ENCODE results near the gene NKAIN2. TPM values are rescaled to one million over a fixed set of nuclear protein-coding genes. Genes with fewer than 3 reads are reported as not detected.

The NKAIN2 gene
- total RNA-seq, 1 donor from 2014 or later, result 4.0 TPM

DNA sequence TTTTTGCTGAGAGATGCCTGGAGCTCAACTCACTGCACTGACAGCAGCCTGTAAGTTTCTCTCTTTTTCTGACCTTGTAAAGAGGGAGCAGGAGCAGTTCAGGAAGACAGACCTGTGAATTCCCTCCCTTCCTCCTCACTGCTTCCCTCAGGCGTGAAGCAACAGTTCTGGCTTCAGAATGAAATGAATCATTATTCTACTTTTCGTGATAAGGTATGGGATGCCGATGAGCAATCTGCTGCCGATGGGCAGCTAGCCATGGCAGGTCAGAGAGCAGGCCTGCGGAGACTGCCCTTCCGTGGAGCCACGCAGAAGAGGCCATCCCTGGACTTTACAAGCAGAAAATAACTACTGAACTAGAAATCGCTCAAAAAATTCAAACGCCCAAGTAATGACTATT is 732.1 kb downstream of the NKAIN2 start:
- Mint-ChIP-seq H3K36me3 (ENCODE audit: low read depth) (no peaks in the 10 kb centered on the region), H3K27ac (ENCODE audit: unreplicated experiment) (peak overlapping the region; percentile 92), H3K4me1 (ENCODE audit: low read depth) (peaks cover 20% of the 10 kb centered on the region), H3K9me3 (ENCODE audit: low read depth) (no peaks in the 10 kb centered on the region), H3K4me3 (ENCODE audit: unreplicated experiment) (peak overlapping the region; percentile 50), H3K27me3 (ENCODE audit: low read depth) (no peaks in the 10 kb centered on the region)
- TF ChIP-seq, protein P1, sequence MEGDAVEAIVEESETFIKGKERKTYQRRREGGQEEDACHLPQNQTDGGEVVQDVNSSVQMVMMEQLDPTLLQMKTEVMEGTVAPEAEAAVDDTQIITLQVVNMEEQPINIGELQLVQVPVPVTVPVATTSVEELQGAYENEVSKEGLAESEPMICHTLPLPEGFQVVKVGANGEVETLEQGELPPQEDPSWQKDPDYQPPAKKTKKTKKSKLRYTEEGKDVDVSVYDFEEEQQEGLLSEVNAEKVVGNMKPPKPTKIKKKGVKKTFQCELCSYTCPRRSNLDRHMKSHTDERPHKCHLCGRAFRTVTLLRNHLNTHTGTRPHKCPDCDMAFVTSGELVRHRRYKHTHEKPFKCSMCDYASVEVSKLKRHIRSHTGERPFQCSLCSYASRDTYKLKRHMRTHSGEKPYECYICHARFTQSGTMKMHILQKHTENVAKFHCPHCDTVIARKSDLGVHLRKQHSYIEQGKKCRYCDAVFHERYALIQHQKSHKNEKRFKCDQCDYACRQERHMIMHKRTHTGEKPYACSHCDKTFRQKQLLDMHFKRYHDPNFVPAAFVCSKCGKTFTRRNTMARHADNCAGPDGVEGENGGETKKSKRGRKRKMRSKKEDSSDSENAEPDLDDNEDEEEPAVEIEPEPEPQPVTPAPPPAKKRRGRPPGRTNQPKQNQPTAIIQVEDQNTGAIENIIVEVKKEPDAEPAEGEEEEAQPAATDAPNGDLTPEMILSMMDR (IDR thresholded peaks at IDR 0.05), result no peak
- DNase-seq (ENCODE audit: low spot score), result no peak

DNA sequence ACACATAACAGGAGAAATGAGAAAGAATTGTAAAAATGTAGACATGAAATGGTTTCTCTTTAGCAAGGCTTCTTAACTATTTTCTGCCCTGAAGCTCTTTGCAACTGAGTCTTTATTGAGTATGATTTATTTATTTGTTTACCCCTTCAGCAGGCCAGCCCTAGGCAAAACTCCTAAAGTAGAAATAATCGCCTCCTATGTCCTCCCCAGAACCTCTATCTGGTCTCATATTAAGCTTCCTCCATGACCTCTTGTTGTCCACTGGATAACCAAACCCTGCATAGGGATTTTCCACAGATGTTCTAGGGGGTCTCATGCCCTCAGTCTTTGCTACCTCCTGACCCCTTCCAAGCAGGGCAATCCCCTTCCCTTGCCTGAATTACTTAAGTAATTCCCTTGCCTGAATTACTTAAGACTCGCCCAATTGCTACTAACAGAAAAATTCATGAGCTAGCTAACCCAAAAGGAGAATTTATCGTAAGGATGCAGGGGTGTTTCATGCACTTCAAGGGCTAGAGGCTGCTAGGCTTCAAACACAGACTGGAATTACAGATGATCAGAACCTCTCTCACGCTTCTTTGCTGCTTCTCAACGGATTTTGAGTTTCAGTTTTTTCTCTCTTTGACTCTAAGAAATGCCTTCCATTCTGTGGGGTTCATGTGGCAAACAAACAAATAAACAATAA is 732.6 kb downstream of the NKAIN2 start:
- H3K27me3 Mint-ChIP-seq (ENCODE audit: low read depth), result no peaks in the 10 kb centered on the region
- peak overlapping the region; percentile 92 for H3K27ac Mint-ChIP-seq (ENCODE audit: unreplicated experiment)
- TF ChIP-seq, protein P1 (IDR thresholded peaks at IDR 0.05), result no peak
- DNase-seq (ENCODE audit: low spot score), result no peak
- H3K9me3 Mint-ChIP-seq (ENCODE audit: low read depth), result no peaks in the 10 kb centered on the region
- H3K4me1 Mint-ChIP-seq (ENCODE audit: low read depth), result peaks cover 20% of the 10 kb centered on the region
- no peaks in the 10 kb centered on the region for H3K36me3 Mint-ChIP-seq (ENCODE audit: low read depth)
- H3K4me3 Mint-ChIP-seq (ENCODE audit: unreplicated experiment), result peak overlapping the region; percentile 50

DNA sequence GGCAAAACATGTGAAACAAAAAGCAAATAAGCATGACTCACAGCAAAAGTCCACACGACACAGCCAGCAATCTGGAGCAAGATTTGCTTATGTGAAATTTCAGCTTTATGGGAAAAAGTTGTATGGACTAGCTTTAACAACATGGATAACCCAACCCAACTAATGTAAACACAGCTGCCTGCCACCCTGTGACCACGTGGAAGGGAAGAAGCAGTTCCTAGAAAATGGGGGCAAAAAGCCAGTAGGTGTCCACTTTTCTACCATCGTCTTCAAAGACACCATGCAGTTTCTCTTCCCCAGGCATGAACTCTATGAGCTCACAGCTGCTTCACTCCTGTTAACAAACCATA is 733.2 kb downstream of the NKAIN2 start:
- Mint-ChIP-seq H3K9me3 (ENCODE audit: low read depth) (no peaks in the 10 kb centered on the region), H3K4me1 (ENCODE audit: low read depth) (peaks cover 20% of the 10 kb centered on the region), H3K27ac (ENCODE audit: unreplicated experiment) (peak overlapping the region; percentile 46), H3K27me3 (ENCODE audit: low read depth) (no peaks in the 10 kb centered on the region), H3K4me3 (ENCODE audit: unreplicated experiment) (no peak overlapping the region), H3K36me3 (ENCODE audit: low read depth) (no peaks in the 10 kb centered on the region)
- DNase-seq (ENCODE audit: low spot score), result no peak
- TF ChIP-seq, protein P1 (IDR thresholded peaks at IDR 0.05), result no peak

DNA sequence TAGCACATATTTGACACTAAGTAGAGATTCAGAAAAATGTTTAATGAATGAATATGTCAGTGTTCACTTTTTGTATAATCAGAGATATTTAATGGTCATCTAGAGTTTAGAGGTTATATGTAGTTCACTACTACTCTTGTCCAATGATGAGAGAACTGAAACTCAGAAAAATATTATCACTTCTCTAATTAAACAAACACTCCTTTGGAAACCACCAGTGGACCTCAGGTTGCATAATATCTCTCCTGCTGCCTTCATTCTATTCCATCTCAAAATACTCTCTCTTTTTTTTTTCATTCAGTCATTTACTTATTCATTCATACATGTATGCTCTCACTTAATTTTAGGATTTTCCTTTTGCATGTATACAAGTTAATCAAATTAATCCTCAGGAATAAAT is 735.4 kb downstream of the NKAIN2 start:
- TF ChIP-seq, protein P1 (IDR thresholded peaks at IDR 0.05), result no peak
- Mint-ChIP-seq H3K36me3 (ENCODE audit: low read depth) (no peaks in the 10 kb centered on the region), H3K27ac (ENCODE audit: unreplicated experiment) (no peak overlapping the region), H3K4me1 (ENCODE audit: low read depth) (peaks cover 20% of the 10 kb centered on the region), H3K9me3 (ENCODE audit: low read depth) (no peaks in the 10 kb centered on the region), H3K27me3 (ENCODE audit: low read depth) (no peaks in the 10 kb centered on the region), H3K4me3 (ENCODE audit: unreplicated experiment) (no peak overlapping the region)
- DNase-seq (ENCODE audit: low spot score), result no peak

DNA sequence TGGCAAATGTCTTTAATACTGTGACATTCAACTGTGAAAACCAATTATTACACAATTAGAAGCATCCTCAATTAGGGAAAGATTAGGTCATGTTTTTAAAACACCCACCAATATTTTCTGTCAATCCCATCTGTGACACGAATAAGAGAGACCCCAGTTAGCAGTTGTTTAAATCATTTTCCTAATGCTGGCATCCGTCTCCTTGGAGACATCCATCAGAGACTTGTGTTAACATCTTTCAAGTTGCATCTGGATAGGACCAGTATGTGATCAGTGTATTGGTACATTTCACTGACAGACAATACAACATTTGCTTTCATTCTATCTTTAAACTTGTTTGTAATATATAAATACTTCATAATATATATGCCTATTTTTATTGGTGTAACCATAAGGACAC is 737.9 kb downstream of the NKAIN2 start:
- Mint-ChIP-seq H3K27me3 (ENCODE audit: low read depth) (no peaks in the 10 kb centered on the region), H3K9me3 (ENCODE audit: low read depth) (no peaks in the 10 kb centered on the region), H3K36me3 (ENCODE audit: low read depth) (no peaks in the 10 kb centered on the region), H3K27ac (ENCODE audit: unreplicated experiment) (no peak overlapping the region), H3K4me3 (ENCODE audit: unreplicated experiment) (no peak overlapping the region), H3K4me1 (ENCODE audit: low read depth) (peaks cover 5% of the 10 kb centered on the region)
- no peak for DNase-seq (ENCODE audit: low spot score)
- TF ChIP-seq, protein P1 (IDR thresholded peaks at IDR 0.05), result no peak
